Stimulated activated CD8-positive, alpha-beta memory T cell treated with anti-CD3 and anti-CD28 coated beads, Interleukin-15, amount 100 ng/mL, for 1 hour (primary cell): Measurements from ENCODE around the gene OSBPL3.

ENCODE experiments used
- DNase-seq: peaks from one replicate; pipeline ENCODE4 v3.0.0-alpha.2; 2020; ENCODE audit warnings: low read depth

The OSBPL3 gene

GRCh38 chr7:24955313-24955712 is 24.7 kb downstream of the OSBPL3 start:
- DNase-seq: no peak

- no peak for DNase-seq
Observed at GRCh38 chr7:24952464-24952863, 27.5 kb downstream of the OSBPL3 start.

DNA sequence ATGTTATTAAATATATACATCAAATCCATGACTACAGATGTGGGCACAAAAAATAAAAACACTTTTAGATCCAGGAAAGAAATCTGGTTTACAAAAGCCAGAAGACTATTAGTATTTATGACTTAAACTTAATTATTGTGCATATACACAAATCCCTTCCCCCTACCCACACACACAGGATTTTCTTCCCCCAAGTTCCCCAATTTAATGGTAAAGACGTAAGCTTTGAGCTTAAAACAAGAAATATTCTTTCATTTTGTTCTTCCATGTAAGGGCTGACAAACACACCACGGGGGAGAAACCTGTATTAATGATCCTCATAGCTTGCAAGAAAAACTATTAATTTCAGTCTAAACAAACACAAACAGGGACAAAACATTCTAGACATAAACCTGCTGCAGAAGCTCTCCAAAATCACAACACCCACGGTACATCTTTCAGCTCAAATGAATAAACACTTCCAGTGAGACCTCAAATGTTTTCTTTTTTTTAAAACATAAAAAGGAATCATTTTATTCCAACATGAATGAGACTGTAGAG is 28.5 kb downstream of the OSBPL3 start:
- DNase-seq: no peak

DNA sequence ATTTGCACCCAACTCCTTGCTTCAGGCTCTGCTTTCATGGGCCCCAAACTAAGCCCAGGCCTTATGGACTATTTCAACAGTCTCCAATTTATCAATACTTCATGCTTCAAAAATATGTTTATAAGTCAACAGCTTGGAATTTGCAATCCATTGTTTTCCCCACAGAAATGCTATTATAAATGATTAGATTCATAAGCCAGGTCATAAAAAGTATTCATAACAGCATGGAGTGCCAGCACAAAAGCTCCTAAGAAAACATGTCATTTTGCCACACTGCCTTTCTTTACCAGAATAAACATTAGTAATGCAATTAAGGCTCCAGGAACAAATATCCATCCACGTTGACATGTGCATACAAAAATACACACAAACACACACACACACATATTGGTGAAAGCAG is 30.1 kb downstream of the OSBPL3 start:
- no peak for DNase-seq

DNA sequence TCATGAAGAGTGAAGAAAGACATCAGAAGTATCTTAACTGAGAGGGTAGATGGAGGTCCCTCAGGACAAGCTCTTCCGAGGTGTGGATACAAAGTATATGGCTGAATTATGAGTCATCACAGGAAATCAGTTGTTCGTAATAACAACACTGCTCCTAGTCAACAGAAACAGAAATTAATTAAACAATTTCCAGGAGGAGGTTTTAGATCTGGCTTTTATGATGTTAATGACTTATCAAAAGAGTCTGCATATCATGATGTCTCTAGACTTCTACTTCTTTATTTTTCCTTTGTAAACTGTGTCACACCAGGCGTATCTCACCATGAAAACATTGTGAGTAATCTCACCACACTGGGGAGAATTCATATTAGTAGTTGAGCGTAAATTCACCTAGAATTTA is 31.2 kb downstream of the OSBPL3 start:
- DNase-seq: no peak

- no peak for DNase-seq
Observed at GRCh38 chr7:24946467-24946866, 33.5 kb downstream of the OSBPL3 start.

GRCh38 chr7:24945899-24946298 is 34.1 kb downstream of the OSBPL3 start:
- DNase-seq: no peak

- no peak for DNase-seq
Observed at GRCh38 chr7:24943096-24943948, 36.7 kb downstream of the OSBPL3 start.

DNA sequence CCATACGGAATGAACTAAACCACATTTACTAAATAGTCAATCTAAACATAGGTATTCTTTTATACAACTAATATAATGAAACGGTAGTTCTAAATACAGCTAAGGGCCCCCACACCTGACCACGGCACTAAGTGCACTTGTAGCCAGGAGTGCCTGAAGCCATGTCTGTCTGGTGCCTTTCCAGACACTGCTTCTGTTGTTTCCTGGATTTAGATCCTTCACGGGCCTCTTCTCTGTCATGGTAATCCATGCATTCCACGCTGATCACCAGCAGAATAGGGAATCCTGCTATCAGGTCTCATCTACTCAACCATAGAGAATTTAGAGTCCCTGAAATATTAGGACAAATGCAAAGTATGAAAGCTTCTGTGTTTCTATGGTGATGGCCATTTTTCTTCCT is 37.8 kb downstream of the OSBPL3 start:
- no peak for DNase-seq

GRCh38 chr7:24939416-24939815 is 40.6 kb downstream of the OSBPL3 start:
- no peak for DNase-seq

DNA sequence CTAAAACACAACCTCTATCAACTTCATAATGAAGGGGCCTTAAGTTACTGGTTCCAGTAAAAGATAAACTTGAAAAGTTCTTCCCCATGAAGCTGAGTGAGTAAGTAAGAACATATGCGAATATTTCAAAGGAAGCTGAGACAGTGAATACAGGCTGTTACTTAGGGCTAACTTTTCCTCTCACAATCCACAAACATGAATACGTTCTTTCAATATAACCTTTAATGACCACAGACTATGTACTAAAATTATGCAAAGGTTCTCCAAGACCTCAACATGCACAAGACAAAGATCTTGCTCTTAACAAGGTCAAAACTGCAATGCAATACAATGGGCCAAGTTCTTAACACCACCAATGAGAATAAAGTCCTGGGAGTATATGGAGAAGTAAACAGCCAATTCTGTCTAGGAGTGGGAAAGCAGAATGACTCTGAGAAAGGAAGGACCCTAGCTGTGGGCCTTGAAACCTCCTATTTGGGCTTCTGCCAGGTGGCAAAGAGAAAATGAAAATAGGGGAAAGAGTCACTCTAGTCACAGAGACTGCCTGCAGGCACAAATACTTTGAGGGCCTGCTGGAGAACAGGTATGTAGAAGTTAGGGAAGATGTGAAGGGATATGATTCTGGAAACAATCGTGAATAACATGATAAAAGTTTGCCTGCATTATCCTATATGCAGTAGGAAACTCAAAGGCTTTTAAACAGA is 43.7 kb downstream of the OSBPL3 start:
- DNase-seq: no peak

DNA sequence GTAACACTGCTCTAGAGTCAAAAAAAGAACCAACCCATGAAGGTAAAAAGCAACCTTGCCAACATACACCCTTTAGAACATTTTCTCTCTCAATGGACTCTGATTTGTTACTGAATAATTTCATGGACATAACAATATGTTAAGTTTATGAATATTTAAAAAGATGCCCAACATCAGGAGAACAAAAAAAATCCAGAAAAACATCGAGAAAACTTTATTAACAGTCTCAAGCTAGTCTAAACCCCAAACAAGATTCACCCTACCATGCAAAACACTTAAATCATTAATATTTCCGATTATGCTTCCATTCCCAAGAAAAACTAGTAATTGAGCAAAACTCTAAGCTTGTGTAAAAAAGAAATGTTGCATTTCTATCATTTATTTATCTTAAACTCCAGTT is 46.7 kb downstream of the OSBPL3 start:
- no peak for DNase-seq

GRCh38 chr7:24932815-24933214 is 47.2 kb downstream of the OSBPL3 start:
- no peak for DNase-seq

DNA sequence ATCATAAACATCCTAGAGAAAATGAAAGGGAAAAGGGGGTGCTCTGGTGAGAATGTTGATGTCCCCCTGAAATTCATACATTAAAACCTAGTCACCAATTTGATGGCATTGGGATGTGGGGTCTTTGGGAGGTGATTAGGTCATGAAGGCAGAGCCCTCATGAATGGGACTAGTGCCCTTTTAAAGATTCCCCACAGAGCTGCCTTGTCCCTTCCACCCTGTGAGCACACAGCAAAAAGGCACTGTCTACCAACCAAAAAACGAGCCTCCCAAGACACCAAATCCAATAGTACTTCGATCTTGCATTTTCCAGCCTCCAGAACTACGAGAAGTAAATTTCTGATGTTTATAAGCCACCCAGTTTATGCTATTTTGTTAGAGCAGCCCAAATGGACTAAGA is 47.6 kb downstream of the OSBPL3 start:
- no peak for DNase-seq

- no peak for DNase-seq
Observed at GRCh38 chr7:24931844-24932243, 48.1 kb downstream of the OSBPL3 start.

DNA sequence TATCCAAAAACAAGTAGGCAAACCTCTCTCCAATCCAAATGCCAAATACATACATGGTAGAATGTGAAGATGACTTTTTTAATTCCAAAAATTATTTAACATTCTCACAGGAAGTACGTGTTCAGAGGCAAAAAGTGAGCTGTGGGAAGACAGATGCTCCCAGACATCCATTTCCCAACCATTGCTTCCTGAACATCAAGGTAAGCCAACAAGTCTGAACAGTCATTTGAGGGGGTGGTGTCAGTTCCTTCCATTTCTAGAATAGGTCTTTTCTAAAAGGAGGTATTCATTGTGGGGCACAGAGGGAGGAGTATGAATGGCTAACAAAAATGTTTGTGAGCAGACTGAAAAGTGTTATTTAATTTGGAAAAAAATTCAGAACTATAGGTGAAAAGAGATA is 49.1 kb downstream of the OSBPL3 start:
- no peak for DNase-seq

GRCh38 chr7:24926623-24927524 is 53.1 kb downstream of the OSBPL3 start:
- no peak for DNase-seq

- DNase-seq: no peak
Observed at GRCh38 chr7:24924375-24924774, 55.6 kb downstream of the OSBPL3 start.

DNA sequence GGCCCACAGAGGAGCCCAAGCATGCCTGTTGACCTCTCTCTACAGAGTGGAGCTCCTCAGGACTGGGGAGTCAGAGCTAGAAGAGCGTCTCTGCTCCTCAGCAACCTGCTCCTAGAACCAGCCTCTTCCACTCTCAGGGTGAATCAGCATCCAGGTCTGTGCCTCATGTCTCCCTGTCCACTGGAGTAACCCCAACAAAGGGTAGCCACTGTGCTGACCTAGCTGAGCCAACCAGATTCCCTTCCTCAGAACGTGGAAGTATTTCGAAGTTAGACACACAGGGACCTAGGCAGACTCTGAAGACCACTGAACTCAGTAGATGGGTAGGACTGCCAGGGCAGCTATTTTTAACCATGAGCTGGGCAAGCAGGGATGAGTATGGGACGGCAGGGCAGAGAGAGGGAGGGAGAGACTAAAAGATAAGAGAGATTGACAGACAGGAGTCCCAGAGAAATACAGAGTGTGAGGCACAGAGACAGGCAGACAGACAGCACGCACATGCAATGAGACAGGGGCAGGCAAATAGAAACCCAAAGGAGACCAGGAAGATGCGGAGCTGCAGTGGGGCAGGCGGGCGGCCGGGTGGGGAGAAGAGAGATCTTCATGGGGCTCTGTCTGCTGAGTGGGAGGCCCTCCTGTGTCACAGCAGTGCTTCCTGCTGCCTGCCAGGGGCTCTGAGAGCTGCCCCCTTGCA is 56.7 kb downstream of the OSBPL3 start:
- no peak for DNase-seq

GRCh38 chr7:24922099-24922773 is 57.7 kb downstream of the OSBPL3 start:
- DNase-seq: no peak

GRCh38 chr7:24921362-24921679 is 58.7 kb downstream of the OSBPL3 start:
- DNase-seq: no peak
